ENCODE data around the gene ACP2. TPM values are rescaled to one million over a fixed set of nuclear protein-coding genes. Genes with fewer than 3 reads are reported as not detected.

Gene ACP2
- total RNA-seq, 1 donor = 32.2 TPM

DNA sequence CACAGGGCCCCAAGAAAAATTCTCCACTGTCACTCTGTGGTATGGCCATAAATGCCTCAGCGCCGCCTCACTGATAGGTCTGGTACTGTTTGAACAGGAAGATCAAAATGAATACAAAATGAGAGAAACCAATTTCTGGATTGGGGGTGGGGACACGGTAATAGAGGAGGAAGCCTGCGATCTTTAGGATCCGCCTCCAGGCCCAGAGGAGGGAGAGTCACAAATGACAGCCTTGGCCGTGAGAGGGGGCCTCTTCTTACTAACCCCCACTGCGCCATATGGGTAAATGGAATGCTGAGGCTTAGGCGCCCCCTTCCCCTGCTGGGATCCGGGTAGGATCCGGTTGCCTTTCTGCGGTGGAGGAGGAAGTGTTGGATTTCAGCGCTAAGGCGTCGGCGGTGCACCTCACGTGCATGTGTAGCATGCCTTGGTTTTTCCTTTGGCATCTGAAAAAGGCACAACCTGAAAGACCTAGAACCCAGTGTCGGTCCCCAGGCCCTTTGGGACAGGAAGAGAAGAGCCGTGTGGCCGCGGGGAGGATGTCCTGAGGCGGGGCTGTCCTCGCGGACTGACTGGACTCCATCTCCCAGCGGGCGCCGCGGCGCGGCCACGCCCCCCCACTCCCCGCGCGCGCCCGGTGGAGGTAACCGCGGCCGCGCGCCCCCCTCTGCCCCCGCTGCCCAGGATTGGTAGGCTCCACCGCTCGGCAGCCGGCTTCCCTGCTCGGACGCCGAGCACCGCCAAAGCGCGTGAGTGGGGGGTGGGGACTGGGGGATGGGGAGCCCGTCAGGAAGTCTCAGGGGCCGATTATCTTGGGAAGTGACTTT, 20.6 kb upstream of the ACP2 start:
- Histone ChIP-seq H3K9me3 (ENCODE audit: low read depth, low read length) (no peaks in the 10 kb centered on the region), H3K4me2 (ENCODE audit: insufficient read depth, low read length) (peak overlapping the region; percentile 96), H3K4me1 (ENCODE audit: insufficient read depth, low read length) (peaks cover 31% of the 10 kb centered on the region), H3K79me2 (ENCODE audit: insufficient read depth, low read length) (peaks cover 36% of the 10 kb centered on the region), H4K20me1 (ENCODE audit: insufficient read depth, low read length) (peaks cover 36% of the 10 kb centered on the region), H3K27ac (ENCODE audit: low read depth, low read length) (peak overlapping the region; percentile 86), H3K27me3 (ENCODE audit: insufficient read depth, low read length) (no peaks in the 10 kb centered on the region), H3K36me3 (ENCODE audit: insufficient read depth, low read length) (peaks cover 4% of the 10 kb centered on the region), H3K4me3 (ENCODE audit: insufficient read depth, low read length) (peak overlapping the region; percentile 80), H2AFZ (ENCODE audit: low read length) (peak overlapping the region; percentile 98)
- TF ChIP-seq, protein P1, sequence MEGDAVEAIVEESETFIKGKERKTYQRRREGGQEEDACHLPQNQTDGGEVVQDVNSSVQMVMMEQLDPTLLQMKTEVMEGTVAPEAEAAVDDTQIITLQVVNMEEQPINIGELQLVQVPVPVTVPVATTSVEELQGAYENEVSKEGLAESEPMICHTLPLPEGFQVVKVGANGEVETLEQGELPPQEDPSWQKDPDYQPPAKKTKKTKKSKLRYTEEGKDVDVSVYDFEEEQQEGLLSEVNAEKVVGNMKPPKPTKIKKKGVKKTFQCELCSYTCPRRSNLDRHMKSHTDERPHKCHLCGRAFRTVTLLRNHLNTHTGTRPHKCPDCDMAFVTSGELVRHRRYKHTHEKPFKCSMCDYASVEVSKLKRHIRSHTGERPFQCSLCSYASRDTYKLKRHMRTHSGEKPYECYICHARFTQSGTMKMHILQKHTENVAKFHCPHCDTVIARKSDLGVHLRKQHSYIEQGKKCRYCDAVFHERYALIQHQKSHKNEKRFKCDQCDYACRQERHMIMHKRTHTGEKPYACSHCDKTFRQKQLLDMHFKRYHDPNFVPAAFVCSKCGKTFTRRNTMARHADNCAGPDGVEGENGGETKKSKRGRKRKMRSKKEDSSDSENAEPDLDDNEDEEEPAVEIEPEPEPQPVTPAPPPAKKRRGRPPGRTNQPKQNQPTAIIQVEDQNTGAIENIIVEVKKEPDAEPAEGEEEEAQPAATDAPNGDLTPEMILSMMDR (IDR thresholded peaks at IDR 0.05; ENCODE audit: extremely low read depth, low read depth, low read length) = peak; percentile 15
- peak; percentile 99 for DNase-seq (ENCODE audit: insufficient read length, low spot score, missing footprints)

DNA sequence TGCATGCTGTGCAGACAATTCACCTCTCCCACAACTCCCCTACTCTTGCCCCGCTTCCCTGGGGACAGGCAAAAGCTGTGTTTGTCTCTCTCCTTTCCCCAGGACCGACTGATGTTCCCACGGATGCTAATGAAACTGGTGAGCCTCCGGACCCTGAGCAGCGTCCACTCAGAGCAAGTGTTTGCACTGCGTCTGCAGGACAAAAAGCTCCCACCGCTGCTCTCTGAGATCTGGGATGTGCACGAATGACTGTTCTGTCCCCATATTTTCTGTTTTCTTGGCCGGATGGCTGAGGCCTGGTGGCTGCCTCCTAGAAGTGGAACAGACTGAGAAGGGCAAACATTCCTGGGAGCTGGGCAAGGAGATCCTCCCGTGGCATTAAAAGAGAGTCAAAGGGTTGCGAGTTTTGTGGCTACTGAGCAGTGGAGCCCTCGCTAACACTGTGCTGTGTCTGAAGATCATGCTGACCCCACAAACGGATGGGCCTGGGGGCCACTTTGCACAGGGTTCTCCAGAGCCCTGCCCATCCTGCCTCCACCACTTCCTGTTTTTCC, 19.9 kb upstream of the ACP2 start:
- H3K4me2 ChIP-seq (ENCODE audit: insufficient read depth, low read length) = peak overlapping the region; percentile 96
- DNase-seq (ENCODE audit: insufficient read length, low spot score, missing footprints) = peak; percentile 73
- H3K4me1 ChIP-seq (ENCODE audit: insufficient read depth, low read length) = peaks cover 33% of the 10 kb centered on the region
- peak overlapping the region; percentile 86 for H3K27ac ChIP-seq (ENCODE audit: low read depth, low read length)
- peak overlapping the region; percentile 98 for H2AFZ ChIP-seq (ENCODE audit: low read length)
- no peaks in the 10 kb centered on the region for H3K36me3 ChIP-seq (ENCODE audit: insufficient read depth, low read length)
- peaks cover 29% of the 10 kb centered on the region for H4K20me1 ChIP-seq (ENCODE audit: insufficient read depth, low read length)
- peaks cover 30% of the 10 kb centered on the region for H3K79me2 ChIP-seq (ENCODE audit: insufficient read depth, low read length)
- H3K9me3 ChIP-seq (ENCODE audit: low read depth, low read length) = no peaks in the 10 kb centered on the region
- peak overlapping the region; percentile 80 for H3K4me3 ChIP-seq (ENCODE audit: insufficient read depth, low read length)
- H3K27me3 ChIP-seq (ENCODE audit: insufficient read depth, low read length) = no peaks in the 10 kb centered on the region
- TF ChIP-seq, protein P1 (IDR thresholded peaks at IDR 0.05; ENCODE audit: extremely low read depth, low read depth, low read length) = no peak

DNA sequence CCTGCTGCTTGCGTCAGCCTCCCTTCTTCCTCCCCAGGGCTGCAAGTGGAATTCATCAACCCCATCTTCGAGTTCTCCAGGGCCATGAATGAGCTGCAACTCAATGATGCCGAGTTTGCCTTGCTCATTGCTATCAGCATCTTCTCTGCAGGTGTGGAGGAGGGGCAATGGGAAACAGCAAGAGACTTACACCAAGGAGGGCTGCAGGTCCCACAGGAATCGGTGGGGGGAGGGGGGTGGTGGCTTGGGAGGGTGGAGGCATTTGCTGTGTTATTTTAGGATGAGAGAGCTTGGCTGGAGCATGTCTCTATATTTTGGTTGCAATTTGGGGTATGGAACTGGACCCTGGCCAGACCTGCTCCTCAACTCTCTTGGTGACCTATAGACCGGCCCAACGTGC, 19.3 kb upstream of the ACP2 start:
- DNase-seq (ENCODE audit: insufficient read length, low spot score, missing footprints) = no peak
- Histone ChIP-seq H3K4me1 (ENCODE audit: insufficient read depth, low read length) (peaks cover 33% of the 10 kb centered on the region), H3K27ac (ENCODE audit: low read depth, low read length) (peak overlapping the region; percentile 86), H3K9me3 (ENCODE audit: low read depth, low read length) (no peaks in the 10 kb centered on the region), H3K27me3 (ENCODE audit: insufficient read depth, low read length) (no peaks in the 10 kb centered on the region), H3K4me3 (ENCODE audit: insufficient read depth, low read length) (no peak overlapping the region), H3K36me3 (ENCODE audit: insufficient read depth, low read length) (no peaks in the 10 kb centered on the region), H4K20me1 (ENCODE audit: insufficient read depth, low read length) (peaks cover 24% of the 10 kb centered on the region), H3K4me2 (ENCODE audit: insufficient read depth, low read length) (no peak overlapping the region), H2AFZ (ENCODE audit: low read length) (no peak overlapping the region), H3K79me2 (ENCODE audit: insufficient read depth, low read length) (peaks cover 25% of the 10 kb centered on the region)
- TF ChIP-seq, protein P1 (IDR thresholded peaks at IDR 0.05; ENCODE audit: extremely low read depth, low read depth, low read length) = no peak

DNA sequence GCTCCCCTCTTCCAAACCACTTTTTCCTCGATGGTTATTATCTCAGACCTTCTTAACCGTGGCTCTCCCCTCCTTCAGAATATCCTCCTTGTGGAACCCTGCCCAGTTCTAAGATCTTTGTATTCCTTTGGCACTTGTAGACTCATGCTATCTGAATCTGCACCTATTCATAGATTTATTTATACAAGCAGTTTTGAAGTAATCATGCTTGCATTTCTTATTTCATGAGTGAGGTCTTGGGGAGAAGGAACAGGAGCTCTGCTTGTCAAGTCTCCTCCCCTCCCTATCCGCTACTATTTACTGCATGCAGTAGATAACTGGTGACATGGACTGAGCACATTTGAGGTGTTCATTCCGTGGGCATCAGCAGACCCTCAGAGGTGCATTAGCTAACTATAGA, 15.9 kb upstream of the ACP2 start:
- no peak overlapping the region for H2AFZ ChIP-seq (ENCODE audit: low read length)
- no peaks in the 10 kb centered on the region for H3K27me3 ChIP-seq (ENCODE audit: insufficient read depth, low read length)
- DNase-seq (ENCODE audit: insufficient read length, low spot score, missing footprints) = no peak
- no peaks in the 10 kb centered on the region for H3K9me3 ChIP-seq (ENCODE audit: low read depth, low read length)
- H3K4me3 ChIP-seq (ENCODE audit: insufficient read depth, low read length) = no peak overlapping the region
- no peaks in the 10 kb centered on the region for H3K36me3 ChIP-seq (ENCODE audit: insufficient read depth, low read length)
- TF ChIP-seq, protein P1 (IDR thresholded peaks at IDR 0.05; ENCODE audit: extremely low read depth, low read depth, low read length) = no peak
- peaks cover 23% of the 10 kb centered on the region for H3K4me1 ChIP-seq (ENCODE audit: insufficient read depth, low read length)
- H3K27ac ChIP-seq (ENCODE audit: low read depth, low read length) = no peak overlapping the region
- no peaks in the 10 kb centered on the region for H3K79me2 ChIP-seq (ENCODE audit: insufficient read depth, low read length)
- no peak overlapping the region for H3K4me2 ChIP-seq (ENCODE audit: insufficient read depth, low read length)
- no peaks in the 10 kb centered on the region for H4K20me1 ChIP-seq (ENCODE audit: insufficient read depth, low read length)

Data from osteoblast (primary cell).